Fibroblast of skin of left quadriceps (primary cell): ENCODE data around the gene NAA15.
A peak's percentile ranks its signal among the peaks of the same experiment; 100 is the strongest.
"Not testable (repeated sequence)": the region's sequence is repeated elsewhere in the genome, so short reads cannot be mapped to it uniquely, and the experiment has no call there.

ENCODE experiments used
- DNase-seq, 2 experiments: peaks; one replicate each; pipeline ENCODE4 v3.0.0-alpha.2; 2013; ENCODE audit warnings: low read depth in 2 of 2

Gene NAA15

GRCh38 chr4:139367421-139368090 is 66.3 kb downstream of the NAA15 start:
- DNase-seq, result peak; percentile 16 to 20

GRCh38 chr4:139368998-139369397 is 67.7 kb downstream of the NAA15 start:
- no peak for DNase-seq

- no peak for DNase-seq
These were observed 72.9 kb downstream of the NAA15 start for GRCh38 chr4:139374251-139374650.

- DNase-seq, result no peak
These were observed 85.1 kb downstream of the NAA15 start for GRCh38 chr4:139386421-139386820.

- DNase-seq, result no peak
These were observed 87.8 kb downstream of the NAA15 start for GRCh38 chr4:139389102-139389501.

GRCh38 chr4:139389991-139390390 is 88.7 kb downstream of the NAA15 start:
- DNase-seq, result no peak

DNA sequence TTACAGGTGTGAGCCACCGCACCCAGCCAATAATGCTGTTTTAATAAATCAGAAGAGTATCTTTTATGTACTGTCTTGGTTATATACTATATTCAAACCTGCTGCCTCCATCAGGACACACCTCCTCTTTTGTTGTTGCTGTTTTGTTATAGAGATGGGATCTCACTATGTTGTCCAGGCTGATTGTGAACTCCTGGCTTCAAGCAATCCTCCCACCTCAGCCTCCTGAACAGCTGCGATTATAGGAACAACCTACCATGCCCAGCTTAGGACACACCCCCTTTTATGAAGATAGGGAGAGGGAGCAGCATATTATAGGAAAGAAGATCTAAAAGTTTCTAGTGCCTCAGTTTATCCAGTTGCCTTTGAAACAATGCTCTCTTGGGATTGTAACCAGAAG is 90.4 kb downstream of the NAA15 start:
- no peak for DNase-seq

DNA sequence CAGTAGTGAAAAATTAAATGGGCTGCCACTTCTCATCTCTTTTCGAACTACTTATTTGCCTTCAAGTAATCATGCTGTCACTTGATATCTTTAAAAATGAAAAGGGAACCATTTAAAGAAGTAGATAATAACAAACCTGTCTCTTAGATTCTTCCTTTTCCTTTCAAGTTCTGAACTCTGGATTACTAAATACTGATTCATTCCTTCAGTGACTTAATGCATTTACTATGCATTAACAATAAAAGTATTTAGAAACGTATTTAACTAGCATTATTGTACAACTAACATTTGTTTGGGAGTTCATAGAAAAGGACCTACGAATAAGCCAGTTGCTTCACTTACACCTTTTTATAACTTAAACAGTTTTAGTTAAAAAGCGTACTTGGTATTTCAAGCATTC is 91.5 kb downstream of the NAA15 start:
- DNase-seq, result no peak

DNA sequence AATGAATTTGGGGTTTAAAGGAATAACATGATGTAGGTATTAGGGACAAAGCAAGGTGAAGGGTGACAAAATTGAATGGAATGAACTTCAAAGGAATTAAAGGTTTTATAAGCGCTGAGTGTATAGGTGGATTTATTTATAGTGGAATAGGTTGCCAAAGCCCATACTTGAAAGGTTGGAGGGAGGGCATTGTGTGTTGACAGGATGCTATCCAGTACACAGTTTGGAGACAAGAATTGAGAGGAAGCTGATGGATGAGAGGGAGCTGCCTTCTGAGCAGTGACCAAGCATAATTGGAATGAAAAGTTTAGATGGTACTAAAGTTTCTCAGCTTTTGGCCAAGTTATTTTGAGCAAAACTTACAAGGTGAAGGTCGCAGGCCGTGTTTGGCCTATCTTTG is 100.1 kb downstream of the NAA15 start:
- DNase-seq, result no peak

DNA sequence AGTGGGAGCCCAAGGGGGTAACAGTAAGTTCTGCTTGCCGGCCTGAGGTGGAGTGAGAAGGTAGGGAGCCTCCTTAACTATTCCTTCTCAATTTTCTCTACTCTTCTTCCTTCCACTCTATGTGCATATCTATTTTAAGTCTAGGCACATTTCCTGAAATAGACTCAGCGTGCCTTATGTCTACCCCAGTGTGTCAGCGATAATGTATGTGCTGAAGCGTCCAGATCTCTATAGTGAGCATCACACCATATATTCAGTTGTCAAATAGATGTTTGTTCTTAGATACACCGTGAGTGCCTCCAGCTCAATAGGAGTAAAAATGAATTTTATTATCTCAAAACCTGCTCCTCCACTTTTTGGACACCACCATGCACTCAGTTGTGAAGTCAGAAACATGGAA is 101.1 kb downstream of the NAA15 start:
- no peak for DNase-seq

- no peak for DNase-seq
These were observed 102.2 kb downstream of the NAA15 start for GRCh38 chr4:139403462-139403861.

DNA sequence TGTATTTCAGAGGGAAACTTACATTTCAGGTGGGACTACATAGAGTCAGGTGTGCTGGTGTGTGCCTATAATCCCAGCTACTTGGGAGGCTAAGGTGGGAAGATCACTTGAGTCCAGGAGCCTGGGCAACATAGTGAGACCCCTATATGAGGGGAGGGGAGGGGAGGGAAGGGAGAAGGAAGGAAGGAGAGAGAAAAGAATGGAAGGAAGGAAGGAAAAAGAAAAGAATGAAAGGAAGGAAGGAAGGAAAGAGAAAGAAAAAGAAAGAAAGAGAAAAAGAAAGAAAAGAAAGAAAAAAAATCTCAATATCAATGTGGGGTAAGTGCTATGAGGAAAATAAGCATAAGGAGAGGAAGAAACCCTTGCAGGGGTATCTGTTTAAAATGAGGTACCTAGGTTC is 109.0 kb downstream of the NAA15 start:
- DNase-seq, result no peak

DNA sequence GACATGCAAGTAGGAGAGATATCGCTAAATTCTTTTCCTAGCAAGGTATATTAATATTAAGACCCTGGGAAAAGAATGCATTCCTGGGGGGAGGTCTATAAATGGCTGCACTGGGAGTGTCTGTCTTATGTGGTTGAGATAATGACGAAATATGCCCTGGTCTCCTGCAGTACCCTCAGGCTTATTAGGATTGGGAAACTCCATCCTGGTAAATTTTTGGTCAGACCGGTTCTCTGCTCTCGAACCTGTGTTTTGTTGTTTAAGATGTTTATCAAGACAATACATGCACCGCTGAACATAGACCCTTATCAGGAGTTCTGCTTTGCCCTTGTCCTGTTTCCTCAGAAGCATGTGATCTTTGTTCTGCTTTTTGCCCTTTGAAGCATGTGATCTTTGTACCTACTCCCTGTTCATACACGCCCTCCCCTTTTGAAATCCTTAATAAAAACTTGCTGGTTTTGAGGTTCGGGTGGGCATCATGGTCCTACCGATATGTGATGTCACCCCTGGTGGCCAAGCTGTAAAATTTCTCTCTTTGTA is 113.4 kb downstream of the NAA15 start:
- DNase-seq, result not testable (repeated sequence)

- DNase-seq, result peak; percentile 10 to 16
These were observed 114.9 kb downstream of the NAA15 start for GRCh38 chr4:139416073-139416673.

GRCh38 chr4:139419388-139419914 is 118.1 kb downstream of the NAA15 start:
- peak; percentile 67 to 70 for DNase-seq

DNA sequence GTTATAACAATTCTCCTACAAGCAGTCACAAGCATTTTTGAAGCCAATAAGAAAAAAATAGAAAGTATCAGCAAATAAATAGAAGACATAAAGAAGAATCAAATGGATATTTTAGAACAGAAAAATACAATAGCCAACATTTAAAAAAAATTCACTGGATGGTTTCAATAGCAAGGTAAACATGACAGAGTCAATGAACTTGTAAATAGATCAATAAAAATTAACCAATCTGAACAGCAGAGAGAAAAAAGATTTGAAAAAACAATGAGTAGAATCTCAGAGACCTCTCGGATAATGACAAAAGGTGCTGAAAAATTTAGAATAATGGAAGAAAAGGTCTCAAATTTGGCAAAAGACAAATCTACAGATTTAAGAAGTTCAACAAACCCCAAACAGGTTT is 119.3 kb downstream of the NAA15 start:
- no peak for DNase-seq

DNA sequence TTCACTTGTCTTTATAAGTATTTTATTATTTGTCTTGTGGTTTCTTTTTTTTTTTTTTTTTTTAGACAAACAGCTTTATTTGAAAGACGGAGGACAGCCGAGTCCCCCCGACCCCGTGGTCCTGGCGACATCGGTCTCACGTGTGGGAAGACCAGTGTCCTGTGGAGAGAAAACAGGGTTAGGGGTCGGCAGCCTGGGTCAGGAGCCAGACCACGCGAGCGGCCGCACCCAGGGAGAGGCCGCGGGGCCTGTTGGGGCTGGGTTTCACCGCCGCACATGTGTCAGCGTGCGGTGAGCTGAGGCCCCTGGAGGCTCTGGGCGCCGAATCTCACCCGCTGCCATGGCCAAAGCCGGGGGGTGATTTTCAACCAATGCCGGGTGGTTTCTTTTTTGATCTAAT is 134.8 kb downstream of the NAA15 start:
- DNase-seq, result no peak

DNA sequence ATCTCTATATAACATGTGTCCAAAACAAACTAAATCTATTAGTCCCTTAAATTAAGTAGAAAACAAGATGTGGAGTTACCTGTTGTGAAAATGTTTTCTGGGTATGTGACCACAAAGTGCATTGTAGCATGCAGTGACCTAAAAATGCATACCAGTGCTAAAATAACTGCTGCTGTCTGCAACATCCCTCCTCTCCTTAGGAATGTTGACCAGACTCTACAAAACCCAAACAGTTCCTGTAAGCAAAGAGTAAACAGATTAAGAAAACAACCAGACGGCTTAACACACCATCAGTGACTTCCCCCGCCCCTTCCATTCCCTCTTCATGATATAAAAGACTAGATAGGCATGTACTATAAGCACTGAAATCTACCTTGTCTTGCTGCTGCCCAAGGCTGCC is 136.8 kb downstream of the NAA15 start:
- no peak for DNase-seq

- no peak for DNase-seq
These were observed 139.7 kb downstream of the NAA15 start for GRCh38 chr4:139441029-139441428.

GRCh38 chr4:139443661-139444060 is 142.4 kb downstream of the NAA15 start:
- DNase-seq, result no peak

GRCh38 chr4:139444881-139445280 is 143.6 kb downstream of the NAA15 start:
- not testable (repeated sequence) for DNase-seq

GRCh38 chr4:139447078-139447477 is 145.8 kb downstream of the NAA15 start:
- not testable (repeated sequence) for DNase-seq

GRCh38 chr4:139450586-139450985 is 149.3 kb downstream of the NAA15 start:
- no peak for DNase-seq
